HG02852 (cell line): ENCODE results near the gene PPP4R4.
A peak's percentile ranks its signal among the peaks of the same experiment; 100 is the strongest.
"Not testable (repeated sequence)": the region's sequence is repeated elsewhere in the genome, so short reads cannot be mapped to it uniquely, and the experiment has no call there.

Experiments
- ATAC-seq: cut with Tn5 transposase; IDR thresholded peaks from one replicate; pipeline ENCODE4 v1.9.1; 2021; ENCODE audit warnings: mild to moderate bottlenecking, moderate library complexity; ENCODE audit not compliant: unreplicated experiment

The PPP4R4 gene

GRCh38 chr14:94177806-94178205, 3.7 kb downstream of the PPP4R4 start:
- ATAC-seq: no peak

- ATAC-seq: no peak
Measured at GRCh38 chr14:94179244-94179643, 5.1 kb downstream of the PPP4R4 start.

GRCh38 chr14:94180655-94181271, 6.6 kb downstream of the PPP4R4 start:
- ATAC-seq: peak; percentile 73

GRCh38 chr14:94181835-94182234, 7.7 kb downstream of the PPP4R4 start:
- ATAC-seq: no peak

- no peak for ATAC-seq
Measured at GRCh38 chr14:94192536-94192935, 18.4 kb downstream of the PPP4R4 start.

GRCh38 chr14:94193776-94194175, 19.7 kb downstream of the PPP4R4 start:
- no peak for ATAC-seq

GRCh38 chr14:94196057-94196456, 21.9 kb downstream of the PPP4R4 start:
- no peak for ATAC-seq

- no peak for ATAC-seq
Measured at GRCh38 chr14:94203473-94204210, 29.5 kb downstream of the PPP4R4 start.

DNA sequence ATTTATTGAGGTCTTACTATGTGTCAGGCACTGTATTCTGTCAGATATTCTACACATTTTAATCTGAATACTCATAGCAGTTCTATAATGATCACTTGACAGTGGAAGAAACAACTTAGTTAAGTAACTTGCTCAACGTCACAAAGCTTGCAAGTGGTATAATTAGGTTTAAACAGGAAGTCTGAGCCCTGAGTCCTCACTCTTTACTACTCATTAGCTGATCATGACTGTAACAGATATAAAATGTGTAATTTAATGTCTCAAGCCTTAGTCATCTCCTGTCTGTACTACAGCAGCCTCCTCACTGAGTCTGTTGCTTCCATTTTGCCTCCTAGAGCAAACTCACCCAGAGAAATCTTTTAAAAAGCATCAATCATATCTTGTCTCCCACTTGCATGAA, 38.9 kb downstream of the PPP4R4 start:
- no peak for ATAC-seq

GRCh38 chr14:94213741-94214140, 39.6 kb downstream of the PPP4R4 start:
- no peak for ATAC-seq

DNA sequence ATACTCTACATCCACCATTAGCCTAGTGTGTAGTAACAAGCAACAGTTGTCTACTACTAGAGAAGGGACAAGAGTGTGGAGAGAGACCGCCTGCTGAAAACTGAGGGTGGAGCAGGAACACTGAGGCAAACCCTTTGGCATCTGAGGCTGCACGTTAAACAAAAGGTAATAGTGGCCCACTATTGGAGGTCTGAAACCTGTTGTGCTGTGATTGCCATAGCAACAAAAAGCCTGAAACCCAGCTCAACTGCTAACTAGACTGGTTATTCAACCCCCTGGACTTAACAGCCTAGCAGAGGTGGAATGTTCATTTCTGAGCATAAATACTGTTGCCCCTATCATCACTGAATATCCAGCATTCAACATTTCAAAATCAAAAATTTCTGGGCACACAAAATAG, 43.0 kb downstream of the PPP4R4 start:
- no peak for ATAC-seq

DNA sequence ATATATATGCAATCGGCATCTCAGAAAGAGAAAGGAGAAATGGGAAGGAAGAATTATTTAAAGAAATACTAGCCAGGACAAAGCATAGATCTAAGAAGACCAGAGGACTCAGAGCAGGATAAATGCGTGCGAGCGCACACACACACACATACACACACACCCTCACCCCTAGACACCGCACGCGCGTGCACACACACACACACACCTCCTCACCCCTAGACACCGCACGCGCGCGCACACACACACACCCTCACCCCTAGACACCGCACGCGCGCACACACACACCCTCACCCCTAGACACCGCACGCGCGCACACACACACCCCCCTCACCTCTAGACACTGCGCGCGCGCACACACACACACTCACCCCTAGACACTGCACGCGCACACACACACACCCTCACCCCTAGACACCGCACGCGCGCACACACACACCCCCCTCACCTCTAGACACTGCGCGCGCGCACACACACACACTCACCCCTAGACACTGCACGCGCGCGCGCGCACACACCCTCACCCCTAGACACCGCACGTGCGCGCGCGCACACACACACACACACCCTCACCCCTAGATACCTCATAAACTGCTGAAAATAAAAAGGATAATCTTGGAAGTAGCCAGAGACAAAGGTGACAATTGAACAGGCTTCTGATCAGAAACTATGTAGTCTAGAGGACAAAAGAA, 44.2 kb downstream of the PPP4R4 start:
- not testable (repeated sequence) for ATAC-seq

DNA sequence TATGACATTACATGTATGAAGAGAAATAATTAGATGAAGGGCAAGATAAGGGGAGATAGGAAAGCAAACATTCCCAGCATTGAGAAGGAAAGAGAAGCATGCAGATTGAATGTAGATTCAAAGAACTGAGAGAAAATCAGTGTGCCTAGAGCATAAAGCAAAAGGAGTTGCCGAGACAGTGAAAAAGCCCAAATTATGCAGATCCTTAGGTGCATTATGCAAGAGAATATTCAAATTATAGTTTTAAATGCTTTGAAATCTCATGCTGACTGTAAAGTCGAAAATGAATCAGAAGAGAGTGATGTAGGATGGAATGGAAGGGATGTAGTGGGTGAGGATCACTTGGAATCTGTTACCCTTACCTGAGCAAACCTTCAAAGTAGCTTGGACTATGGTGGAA, 49.9 kb downstream of the PPP4R4 start:
- no peak for ATAC-seq

- no peak for ATAC-seq
Measured at GRCh38 chr14:94225460-94226378, 51.6 kb downstream of the PPP4R4 start.

GRCh38 chr14:94227029-94227428, 52.9 kb downstream of the PPP4R4 start:
- no peak for ATAC-seq

DNA sequence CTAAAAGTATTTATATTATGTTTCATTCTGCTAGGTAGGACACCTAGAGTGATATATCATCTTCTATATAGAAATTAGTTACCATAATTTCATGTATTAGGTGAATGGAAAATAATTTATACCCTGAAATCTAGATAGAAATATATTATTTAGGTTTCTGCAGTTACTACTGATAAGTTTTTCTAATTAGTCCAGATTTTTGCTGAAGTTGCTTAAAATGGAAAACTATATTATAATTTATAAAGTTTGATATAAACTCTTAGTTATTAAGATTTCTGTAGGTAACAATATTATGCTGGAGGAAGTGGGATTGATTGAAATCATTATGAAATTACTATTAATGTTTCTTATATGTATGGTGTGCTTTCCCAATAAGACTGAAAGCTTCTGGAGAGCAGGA, 62.9 kb downstream of the PPP4R4 start:
- no peak for ATAC-seq

DNA sequence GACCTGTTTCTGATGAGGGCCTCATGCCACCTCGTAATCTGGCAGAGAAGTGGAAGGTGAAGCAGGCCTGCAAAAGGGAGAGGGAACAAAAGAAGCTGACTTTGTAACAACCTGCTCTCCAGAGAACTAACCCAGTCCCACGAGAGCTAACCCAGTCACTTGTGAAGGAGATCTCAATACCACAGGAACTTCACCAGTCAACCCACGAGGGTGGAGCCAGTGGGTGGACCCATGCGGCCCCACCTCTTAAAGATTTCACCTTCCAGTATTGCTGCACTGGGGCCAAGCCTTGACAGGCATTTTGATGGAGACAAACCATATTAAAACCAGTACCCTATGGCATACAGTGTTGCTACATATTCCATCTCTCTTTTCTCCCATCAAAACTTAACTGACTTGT, 63.9 kb downstream of the PPP4R4 start:
- no peak for ATAC-seq

GRCh38 chr14:94239406-94239805, 65.3 kb downstream of the PPP4R4 start:
- no peak for ATAC-seq

DNA sequence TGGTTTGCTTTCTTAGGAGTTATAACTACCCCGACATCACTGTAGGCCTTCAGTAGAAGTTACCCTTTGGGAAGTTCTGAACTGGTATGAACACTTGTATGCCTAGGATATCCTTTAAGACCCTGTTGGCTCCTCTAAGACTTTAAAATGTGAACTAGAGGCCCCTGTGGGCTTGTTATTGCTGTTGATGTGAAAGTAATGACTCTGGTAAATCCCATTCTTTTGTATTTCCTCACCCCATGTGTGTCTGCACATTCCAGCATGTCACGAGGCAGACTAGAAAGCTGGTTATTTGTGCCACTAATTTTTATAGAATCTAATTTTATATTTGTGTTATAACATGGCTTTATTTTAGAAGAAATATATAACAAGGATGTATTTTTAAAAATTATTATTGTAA, 70.1 kb downstream of the PPP4R4 start:
- ATAC-seq: no peak

DNA sequence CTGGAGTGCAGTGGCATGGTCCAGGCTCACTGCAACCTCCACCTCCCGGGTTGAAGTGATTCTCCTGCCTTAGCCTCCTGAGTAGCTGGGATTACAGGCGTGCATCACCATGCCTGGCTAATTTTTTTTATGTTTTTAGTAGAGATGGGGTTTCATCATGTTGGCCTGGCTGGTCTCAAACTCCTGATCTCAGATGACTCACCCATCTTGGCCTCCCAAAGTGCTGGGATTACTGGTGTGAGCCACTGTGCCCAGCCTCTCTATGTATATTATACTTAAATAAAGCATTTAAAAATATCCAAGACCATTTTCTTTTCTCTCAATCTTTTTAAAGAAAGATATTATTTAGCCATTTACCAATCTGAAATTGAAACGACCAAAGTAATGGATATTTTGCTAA, 90.1 kb downstream of the PPP4R4 start:
- not testable (repeated sequence) for ATAC-seq

- ATAC-seq: no peak
Measured at GRCh38 chr14:94267352-94267751, 93.2 kb downstream of the PPP4R4 start.
